NCI-H1417 treated with DMSO at 0.1 percent for 48 hours (cell line): ENCODE data around the gene FOXK1.
"Not testable (repeated sequence)": the region's sequence is repeated elsewhere in the genome, so short reads cannot be mapped to it uniquely, and the experiment has no call there.

Experiments used
- DNase-seq: peaks from one replicate; lab custom pipeline; 2025; lab: John Stamatoyannopoulos, UW

The FOXK1 gene

DNA sequence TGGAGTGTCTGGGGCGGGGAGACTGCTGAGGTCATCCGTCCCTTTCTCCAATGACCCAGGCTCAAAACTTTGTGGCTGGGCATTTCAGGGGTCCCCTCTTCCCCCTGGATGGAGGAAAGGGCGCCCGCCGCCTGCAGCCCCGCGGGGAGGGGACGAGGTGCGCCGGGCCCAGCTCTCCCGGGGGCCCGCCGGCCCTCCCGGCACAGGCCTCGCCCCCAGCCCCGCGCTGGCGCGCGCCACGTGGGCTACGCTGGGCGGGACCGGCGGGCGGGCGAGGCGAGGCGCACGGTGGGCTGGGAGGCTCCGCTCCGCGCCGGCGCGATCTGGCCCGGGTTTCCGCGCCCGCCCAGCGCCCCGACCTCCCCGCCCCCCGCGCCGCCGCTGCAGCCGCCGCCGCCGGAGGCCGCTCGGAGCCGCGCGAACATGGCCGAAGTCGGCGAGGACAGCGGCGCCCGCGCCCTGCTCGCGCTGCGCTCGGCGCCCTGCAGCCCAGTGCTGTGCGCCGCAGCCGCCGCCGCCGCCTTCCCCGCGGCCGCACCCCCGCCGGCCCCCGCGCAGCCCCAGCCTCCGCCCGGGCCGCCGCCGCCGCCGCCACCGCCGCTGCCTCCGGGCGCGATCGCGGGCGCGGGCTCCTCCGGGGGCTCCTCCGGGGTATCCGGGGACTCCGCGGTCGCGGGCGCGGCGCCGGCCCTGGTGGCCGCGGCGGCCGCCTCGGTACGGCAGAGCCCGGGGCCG is at the start of gene FOXK1:
TSS of gene FOXK1 (plus strand) at position 410 of the 735 bp plus-strand sequence. CDS start at position 424, 14 bp downstream.
- DNase-seq, result peak; percentile 14

DNA sequence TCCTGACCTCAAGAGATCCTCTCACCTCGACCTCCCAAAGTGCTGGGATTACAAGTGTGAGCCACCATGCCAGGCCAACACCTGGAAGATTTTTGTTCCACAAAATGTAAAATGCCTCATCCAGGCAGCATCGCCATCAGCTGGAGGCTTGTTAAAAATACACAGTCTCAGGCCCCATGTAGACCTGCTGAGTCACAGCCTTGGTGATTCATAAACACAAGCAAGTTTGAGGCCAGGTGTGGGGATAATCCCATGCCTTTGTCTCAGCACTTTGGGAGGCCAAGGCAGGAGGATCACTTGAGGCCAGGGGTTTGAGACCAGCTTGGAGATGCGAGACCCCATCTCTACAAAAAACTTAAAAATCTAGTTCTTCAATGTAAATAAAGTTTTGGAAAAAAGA is 49.1 kb upstream of the FOXK1 start:
- DNase-seq, result no peak

DNA sequence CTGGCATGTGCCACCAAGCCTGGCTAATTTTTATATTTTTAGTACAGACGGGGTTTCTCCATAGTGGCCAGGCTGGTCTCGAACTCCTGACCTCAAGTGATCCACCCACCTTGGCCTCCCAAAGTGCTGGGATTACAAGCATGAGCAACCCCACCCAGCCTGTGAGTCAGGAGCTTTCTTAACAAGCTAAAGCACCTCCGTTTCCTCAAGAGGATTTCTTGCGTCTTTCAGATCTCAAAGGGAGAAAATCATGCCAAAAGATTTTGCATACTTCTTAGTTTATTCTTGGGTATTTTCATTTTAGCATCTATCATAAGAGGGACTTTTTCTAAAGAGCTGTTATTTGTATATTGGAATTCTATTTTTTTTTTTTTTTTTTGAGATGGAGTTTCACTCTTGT is 47.9 kb upstream of the FOXK1 start:
- DNase-seq, result no peak

DNA sequence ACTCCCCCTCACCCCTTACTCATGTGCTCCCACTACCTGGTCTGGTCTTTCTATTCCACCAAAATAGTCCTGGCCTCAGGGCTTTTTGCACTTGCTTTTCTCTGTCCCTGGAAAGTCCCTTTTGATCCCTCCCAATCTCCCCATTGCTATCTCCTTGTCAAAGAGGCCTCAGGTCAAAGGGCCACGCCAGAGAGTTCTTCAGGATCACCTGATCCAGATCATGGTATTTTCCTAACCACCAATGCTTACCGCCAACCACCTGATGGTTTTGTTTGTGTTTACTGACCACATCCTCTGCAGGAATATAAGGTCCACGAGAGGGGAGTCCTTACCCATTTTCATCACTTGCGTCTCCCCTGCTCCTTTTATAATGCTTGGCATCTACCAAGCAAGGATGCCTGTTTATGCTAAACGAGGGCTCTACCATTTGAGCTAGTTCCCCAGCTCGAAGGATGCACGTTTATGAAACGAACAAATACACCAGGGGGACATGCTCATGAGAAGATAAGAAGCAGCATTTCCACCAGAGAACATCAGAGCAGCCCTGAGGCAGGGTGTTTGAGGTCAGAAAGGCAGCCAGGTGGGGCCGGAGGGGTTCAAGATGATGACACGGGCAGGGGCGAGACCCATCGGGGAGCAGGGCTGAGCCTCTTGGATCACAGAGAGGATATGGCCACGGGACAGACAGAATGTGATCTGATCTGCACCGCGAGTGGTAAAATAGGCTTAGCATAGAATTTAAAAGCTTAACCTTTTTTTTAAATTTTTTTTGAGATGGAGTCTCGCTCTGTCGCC is 43.1 kb upstream of the FOXK1 start:
- no peak for DNase-seq

DNA sequence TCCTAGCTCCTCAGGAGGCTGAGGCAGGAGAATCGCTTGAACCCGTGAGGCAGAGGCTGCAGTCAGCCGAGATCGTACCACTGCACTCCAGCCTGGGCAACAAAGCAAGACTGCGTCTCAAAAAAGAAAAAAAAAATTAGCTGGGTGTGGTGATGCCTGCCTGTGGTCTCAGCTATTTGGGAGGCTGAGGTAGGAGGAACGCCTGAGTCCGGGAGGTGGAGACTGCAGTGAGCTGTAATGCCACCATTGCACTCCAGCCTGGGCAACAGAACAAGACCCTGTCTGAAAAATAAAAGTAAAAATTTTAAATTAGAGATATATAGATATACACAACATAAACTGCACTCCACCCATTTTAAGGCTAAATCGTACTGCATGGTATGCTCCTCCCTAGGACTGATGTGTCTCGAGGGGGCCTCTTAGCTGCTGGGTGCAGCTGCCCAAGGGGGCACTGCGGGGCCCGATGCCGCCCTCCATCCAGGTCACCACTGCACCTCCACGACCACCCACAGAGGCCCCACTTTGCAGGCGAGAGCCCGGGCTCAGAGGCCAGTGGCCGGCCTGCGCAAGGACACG is 40.9 kb upstream of the FOXK1 start:
- DNase-seq, result no peak

DNA sequence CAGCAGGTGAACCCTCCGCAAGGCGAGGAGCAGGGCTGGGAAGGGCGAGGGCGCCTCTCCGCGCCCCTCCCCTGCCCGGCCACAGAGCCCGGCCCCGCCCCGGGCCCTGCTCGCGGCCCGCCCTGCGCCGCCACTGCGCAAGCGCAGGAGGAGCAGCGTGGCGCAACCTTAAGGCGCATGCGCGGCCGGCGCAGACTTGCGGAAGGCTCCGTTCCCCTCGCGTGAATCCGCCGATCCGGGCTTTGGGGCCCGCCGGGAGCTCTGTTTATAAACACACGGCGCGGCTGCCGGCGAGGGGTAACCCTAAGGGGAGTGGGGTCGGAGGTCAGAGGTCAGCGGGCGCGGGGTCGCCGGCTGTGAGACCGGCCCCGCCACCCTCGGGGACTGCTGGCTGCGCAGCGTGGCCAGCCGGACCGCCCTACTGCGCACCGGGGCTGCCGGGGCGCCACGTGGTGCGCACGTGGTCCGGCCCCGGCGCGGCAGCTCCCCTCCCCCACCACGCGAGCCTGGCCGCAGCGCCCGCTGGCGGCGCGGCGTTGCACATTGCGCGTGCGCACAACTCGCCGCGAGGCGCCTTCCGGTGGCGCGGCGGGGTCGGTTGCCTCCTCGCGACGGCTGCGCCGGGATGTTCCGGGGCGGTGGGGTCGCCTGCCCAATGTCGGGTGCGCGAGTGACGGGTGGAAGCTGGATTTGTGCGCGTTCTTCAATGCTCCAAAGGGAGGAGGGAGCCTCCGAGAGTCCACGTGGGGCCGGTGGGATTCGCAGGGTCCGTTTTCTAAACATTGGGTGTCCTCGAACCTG is 40.2 kb upstream of the FOXK1 start:
- DNase-seq, result peak; percentile 83

DNA sequence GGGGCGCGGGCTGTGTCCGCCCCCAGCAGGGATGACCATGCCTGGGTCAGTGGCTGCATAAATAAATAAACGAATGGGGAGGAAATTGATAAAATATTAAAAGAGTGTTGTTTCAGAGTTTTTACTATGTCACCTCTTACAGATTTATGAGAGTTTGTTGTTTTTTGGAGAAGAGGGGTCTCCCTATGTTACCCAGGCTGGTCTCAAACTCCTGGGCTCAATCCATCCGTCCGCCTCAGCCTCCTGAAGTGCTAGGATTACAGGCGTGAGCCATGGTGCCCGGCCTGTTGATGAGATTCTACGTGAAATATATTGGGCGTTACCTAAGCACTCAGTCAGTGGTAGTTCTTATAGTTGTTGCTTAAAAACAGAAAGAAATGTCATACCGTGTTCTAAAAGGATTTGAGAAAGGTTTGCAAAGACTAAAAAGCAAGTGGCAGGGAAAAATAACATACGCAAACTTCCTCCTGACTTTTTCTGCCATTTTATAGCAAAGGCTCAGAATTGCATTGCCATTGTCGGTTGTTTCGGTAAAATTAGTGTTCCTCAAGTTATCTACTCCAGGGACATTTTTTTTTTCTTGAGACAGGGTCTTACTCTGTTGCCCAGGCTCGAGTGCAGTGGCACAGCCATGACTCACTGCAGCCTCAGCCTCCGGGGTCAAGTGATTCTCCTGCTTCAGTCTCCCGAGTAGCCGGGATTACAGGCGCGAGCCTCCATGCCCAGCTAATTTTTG is 39.5 kb upstream of the FOXK1 start:
- DNase-seq, result no peak

DNA sequence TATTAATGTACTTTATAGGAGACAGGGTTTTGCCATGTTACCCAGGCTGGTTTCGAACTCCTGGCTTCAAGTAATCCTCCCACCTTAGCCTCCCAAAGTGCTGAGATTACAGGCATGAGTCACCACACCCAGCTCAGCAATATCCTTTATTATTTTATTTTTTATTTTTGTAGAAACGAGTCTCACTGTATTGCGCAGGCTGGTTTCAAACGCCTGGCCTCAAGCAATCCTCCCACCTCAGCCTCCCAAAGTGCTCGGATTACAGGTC is 39.0 kb upstream of the FOXK1 start:
- not testable (repeated sequence) for DNase-seq

DNA sequence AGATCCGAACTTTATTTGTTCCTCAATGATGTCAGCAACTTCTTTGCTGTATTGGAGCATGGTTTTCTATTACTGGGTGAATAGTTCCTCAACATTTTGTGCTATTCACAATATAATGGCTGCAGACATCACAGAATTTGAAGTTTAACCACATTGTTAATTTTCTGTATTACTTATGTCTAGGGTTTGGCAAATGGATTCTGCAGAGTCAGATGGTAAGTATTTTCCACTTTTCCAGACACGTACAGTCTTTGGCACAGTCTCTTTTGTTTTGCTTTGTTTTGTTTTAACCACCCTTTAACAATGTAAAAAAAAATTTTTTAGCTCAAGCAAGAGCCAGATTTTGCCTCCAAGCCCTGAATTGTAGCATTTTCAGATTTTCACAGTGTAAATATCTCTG is 36.8 kb upstream of the FOXK1 start:
- DNase-seq, result no peak

DNA sequence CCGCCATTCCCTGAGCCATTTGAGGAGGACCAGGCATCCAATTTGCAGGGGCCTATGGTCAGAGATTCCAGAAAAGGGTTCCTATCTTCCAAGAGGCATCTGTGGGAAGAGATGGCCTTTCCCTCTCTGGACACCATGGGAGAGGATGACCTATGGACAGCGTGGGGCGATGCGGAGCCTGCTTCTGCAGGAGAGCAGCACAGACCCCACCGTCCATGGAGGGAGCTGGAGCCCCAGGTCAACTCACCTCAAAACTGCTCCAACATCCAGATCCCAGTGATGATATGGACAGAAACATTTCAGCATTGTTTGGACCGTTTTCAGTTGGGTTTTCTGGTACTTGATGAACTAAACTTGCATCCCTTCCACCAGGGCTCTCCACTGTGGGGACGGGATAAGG is 34.0 kb upstream of the FOXK1 start:
- no peak for DNase-seq

DNA sequence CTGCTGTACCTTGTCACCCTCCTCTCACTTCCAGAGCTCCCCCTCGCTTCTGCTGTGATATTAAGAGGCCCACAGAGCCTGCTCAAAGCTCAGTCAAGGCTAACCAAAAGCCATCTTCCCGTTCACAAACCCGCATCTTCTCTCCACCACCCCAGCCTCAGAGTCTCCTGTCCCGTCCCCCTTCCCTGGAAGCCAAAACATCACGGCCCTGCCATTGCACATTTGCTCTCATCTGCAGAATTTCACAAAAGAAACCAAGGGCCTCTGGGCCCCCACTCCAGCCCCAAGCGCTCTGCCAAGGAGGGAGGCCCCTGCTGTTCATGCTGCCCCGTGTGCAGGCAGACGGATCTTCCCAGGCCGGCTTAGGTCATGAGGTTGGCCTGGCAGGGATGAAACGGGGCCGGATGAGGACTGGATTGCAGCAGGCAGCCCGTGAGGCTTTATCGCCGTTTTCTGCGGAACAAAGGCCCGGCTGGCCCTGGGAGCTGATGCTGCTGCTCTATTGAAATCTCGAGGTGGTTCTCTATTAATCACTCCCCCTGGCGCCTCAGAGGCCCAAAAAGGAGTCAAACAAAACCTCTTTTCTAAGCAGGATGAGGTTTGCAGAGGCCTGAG is 31.6 kb upstream of the FOXK1 start:
- DNase-seq, result no peak

DNA sequence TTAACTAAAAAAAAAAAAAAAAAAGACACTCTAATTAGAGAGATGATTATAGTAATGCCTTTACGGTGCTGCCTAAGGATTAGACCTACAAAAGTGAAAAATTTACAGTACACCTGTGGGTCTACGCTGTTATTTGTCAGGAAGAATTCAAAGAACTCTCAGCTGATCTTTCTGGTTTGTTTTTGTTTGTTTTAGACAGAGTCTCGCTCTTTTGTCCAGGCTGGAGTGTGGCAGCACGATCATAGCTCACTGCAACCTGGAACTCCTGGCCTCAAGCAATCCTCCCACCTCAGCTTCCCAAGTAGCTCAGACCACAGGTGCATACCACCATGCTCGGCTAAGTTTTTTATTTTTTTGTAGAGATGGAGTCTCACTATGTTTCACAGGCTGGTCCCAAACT is 28.3 kb upstream of the FOXK1 start:
- no peak for DNase-seq

DNA sequence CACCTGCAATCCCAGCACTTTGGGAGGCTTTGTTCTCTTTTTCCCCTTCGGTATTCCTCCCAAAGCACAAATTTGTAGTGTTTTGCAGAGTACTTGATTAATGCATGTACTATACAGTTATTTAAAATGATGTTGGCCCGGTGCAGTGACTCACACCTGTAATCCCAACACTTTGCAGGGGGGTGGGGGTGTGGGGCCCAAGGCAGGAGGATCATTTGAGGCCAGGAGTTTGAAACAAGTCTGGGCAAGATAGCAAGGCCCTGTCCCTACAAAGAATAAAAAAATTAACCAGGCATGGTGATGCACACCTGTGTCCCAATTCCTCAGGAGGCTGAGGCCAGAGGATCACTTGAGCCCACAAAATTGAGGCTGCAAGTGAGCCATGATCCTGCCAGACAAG is 26.8 kb upstream of the FOXK1 start:
- DNase-seq, result no peak

DNA sequence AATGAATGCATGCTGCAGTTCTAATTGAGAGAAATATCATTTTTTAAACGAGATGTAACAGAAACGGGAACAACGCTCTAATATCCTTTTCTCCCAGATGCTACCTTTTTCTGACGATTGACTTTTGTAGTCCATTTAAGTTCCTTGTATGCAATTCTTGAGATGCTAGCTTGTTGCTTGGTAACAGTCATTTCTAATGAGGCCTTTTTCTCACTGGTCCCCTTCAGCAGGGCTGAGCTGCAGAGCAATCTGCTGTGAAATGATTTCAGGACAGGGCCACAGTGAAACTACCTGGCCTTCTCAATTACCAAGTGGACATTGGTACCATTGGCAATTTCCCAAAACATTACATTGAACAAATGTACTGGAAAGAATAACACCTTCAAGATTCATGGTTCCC is 26.2 kb upstream of the FOXK1 start:
- no peak for DNase-seq

DNA sequence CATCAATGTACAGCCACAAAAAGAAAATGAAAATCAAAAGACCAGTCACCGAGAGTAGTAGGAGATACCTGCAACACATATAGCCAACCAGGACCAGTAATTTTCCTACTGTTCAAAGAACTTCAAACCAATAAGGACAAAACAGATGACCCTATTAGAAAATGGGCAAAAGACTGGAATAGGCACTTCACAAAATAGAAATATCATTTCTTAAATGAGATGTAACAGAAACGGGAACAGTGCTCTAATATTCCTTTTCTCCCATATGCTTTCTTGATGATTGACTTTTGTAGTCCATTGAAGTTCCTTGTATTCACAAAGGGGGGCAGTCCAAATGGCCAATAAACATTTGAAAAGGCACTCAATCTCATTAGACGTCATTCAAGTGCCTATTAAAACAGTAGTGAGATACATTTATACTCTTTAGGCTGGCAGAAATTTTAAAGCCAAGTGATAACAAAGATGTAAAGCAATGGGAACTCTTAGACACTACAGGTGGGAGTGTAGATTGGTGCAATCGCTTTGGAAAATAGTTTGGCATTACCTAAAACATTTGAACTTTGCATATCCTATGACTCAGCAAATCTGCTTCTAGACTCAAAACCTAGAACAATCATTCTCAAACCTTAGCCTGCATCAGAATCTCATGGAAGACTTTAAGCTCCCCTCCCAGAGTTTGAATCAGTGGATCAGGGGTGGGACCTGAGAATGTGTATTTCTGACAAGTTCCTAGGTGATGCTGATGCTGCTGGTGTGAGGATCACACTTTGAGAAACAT is 24.3 kb upstream of the FOXK1 start:
- no peak for DNase-seq

DNA sequence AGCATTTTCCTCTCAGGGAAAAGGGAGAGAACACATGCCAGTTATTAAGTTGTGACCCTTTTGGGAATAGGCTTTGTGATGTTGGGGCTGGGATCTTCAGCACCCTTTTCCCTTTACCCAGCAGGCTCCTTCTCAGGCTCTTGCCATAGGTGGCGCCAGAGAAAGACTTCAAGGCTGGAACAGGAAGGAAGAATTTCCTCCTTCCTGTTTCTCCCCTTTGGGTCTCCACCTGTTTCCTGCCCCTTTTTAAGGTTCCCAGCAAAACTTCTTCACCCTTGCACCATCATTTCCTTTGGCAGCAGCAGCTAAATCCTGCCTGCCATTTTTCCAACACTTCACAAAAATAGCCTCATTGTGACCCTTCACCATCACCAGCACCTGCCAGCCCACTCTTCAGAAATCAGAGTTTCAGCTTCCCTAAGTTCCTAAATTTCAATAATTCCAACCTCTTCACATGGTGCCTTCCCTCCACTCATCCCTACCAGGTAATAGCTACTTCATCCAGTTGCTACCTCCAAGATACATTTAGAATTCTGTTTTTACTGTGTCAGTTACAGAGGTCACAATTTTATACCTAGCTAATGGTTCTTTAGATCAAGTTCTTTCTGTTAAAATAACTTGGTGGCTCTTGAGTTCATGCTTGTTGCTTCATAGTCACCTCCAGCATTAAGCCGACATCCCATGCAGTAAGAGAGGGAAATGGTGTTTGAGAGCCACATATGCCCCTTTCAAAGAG is 22.4 kb upstream of the FOXK1 start:
- no peak for DNase-seq

DNA sequence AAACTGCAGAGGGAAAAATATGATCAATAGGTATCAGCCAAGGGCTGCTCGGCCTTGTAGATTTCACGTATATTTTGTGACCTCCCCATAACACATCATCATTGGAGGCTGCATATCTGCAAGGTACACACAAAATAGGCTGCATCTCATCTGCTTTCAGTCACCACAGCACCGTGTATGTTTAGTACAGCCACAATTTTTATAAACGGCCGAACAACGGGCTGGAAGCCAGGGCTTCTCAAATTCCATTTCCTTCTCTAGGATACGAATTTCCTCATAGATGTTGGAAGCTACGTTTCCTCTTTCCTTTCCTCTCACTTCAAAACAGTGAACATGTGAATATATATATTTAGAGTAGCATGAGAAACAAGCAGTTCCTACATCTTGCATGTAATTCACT is 20.2 kb upstream of the FOXK1 start:
- no peak for DNase-seq

DNA sequence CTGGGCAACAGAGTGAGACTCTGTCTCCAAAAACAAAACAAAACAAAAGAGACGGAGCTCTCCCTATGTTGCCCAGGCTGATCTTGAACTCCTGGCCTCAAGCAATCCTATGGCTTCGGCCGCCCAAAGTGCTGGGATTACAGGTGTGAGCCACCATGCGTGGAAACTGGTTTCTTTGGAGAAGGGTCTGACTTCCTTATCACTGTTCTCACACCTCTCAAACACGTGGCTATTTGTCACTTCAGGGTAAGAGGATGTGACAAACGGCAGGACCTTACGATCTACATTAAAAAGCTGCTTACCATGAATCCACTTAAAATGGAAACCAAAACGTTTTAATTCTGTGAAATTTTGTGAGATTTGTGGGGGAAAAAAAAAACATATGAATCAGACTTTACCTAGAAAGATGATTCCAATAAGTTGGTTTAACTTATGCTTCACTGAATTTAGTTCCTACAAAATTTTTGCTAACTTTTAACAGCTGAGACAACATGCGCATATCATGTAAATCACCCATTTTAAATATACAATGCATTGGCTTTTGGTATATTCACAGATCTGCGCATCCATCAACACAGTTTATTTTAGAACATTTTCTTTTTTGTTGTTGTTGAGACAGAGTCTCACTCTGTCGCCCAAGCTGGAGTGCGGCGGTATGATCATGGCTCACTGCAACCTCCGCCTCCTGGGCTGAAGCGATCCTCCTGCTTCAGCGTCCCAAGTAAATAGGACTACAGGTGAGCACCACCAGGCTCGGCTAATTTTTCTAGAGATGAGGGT is 18.7 kb upstream of the FOXK1 start:
- DNase-seq, result no peak

DNA sequence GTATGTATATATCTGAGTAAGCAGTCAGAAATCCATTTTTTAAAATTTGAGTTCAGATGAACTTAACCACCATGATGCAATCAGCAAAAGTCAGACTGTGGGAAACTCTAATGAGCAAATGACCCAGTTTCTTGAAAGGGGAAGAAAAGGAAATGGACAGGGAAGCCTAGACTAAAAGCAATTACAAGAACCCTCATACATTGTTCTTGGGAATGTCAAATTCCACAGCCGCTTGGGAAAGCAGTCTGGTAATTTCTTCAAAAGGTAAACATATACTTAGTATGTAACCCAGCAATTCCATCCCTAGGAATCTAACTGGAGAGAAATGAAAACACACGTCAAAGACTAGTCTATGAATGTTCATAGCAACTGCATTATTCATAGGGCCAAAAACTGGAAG is 16.4 kb upstream of the FOXK1 start:
- DNase-seq, result no peak
